HepG2 (cell line): Measurements from ENCODE around the gene FASTKD3. TPM values are rescaled to one million over a fixed set of nuclear protein-coding genes. Genes with fewer than 3 reads are reported as not detected.

ENCODE experiments used
- ATAC-seq: fragments of 200-7000 bp; cut with Tn5 transposase; 3 replicates; pipeline ENCODE4 v1.9.1; 2020; ENCODE audit warnings: mild to moderate bottlenecking, moderate library complexity
- BruUV-seq: library from RNA; stranded (reverse); fragments of 400-500 nt; replicated peaks from 2 replicates; lab custom pipeline; 2021; lab: Mats Ljungman, UMichigan
- CTCF ChIA-PET: fragments of 300-600 bp; formaldehyde crosslinking; extraction: SDS; loops from one replicate; lab custom pipeline; 2021; ENCODE audit warnings: low total read pairs, inconsistent platforms, low intra/inter-chr PET ratio; lab: Yijun Ruan, JAX
- POLR2A ChIA-PET: fragments of 350-600 bp; sonication (Branson Sonifier 250); formaldehyde crosslinking; loops from one replicate; lab custom pipeline; 2020; ENCODE audit warnings: antibody characterized with exemption, inconsistent platforms; lab: Yijun Ruan, JAX
- DNase-seq: peaks from one replicate; pipeline ENCODE4 v3.0.0-alpha.2; 2015; ENCODE audit warnings: low spot score
- FAIRE-seq: peaks from 3 replicates; lab custom pipeline; 2011; peaks lifted over from hg19 to GRCh38; lab: Jason Lieb, UNC
- H2AFZ ChIP-seq: one replicate; pipeline ENCODE4 v1.6.1; 2011; ENCODE audit warnings: low read length, inconsistent platforms
- H3K27ac ChIP-seq: fragments of 300-600 bp; 3 replicates; pipeline ENCODE4 v1.8.0; 2011; ENCODE audit warnings: mixed run types, mild to moderate bottlenecking, mixed read lengths, low read length, inconsistent platforms; ENCODE audit not compliant: insufficient read depth; ENCODE audit errors: extremely low read length
- H3K27me3 ChIP-seq, 2 experiments: fragments of 200-600 bp in 1 of 2; 2 replicates in 1 of 2; 3 replicates in 1 of 2; pipeline versions ENCODE4 v1.6.0 to v1.8.0; 2011; ENCODE audit warnings: low read length in 2 of 2, mild to moderate bottlenecking in 2 of 2, moderate library complexity in 2 of 2, inconsistent platforms in 1 of 2; ENCODE audit not compliant: insufficient read depth in 2 of 2, control insufficient read depth in 1 of 2
- H3K36me3 ChIP-seq, 2 experiments: fragments of 200-600 bp in 1 of 2; replicated peaks in 1 of 2; 2 replicates in 1 of 2; 3 replicates in 1 of 2; pipeline versions ENCODE4 v1.5.1 to v1.8.0; 2011; ENCODE audit warnings: low read length in 2 of 2, inconsistent platforms in 1 of 2; ENCODE audit not compliant: insufficient read depth in 2 of 2, control insufficient read depth in 1 of 2
- H3K4me1 ChIP-seq: 2 replicates; pipeline ENCODE4 v1.5.1; 2012; ENCODE audit warnings: low read length, inconsistent platforms; ENCODE audit not compliant: insufficient read depth
- H3K4me2 ChIP-seq: 2 replicates; pipeline ENCODE4 v1.6.0; 2011; ENCODE audit warnings: low read depth, low read length, inconsistent platforms
- H3K4me3 ChIP-seq, 3 experiments: fragments of 200-600 bp in 1 of 3; sonication (generic), shearing (Covaris generic) in 1 of 3; replicated peaks in 1 of 3; 2 replicates each; pipeline ENCODE4 v1.5.1; 2011 to 2016; ENCODE audit warnings: low read length in 3 of 3, inconsistent platforms in 2 of 3, low read depth in 2 of 3, mild to moderate bottlenecking in 2 of 3, control low read depth in 1 of 3, mixed read lengths in 1 of 3; ENCODE audit not compliant: insufficient read depth in 1 of 3
- H3K79me2 ChIP-seq: one replicate; pipeline ENCODE4 v1.6.1; 2011; ENCODE audit warnings: low read length, inconsistent platforms; ENCODE audit not compliant: insufficient read depth
- H3K9ac ChIP-seq: 2 replicates; pipeline ENCODE4 v1.6.0; 2011; ENCODE audit warnings: mild to moderate bottlenecking, low read depth, low read length, inconsistent platforms; ENCODE audit not compliant: insufficient read depth
- H3K9me3 ChIP-seq: 2 replicates; pipeline ENCODE4 v1.5.1; 2012; ENCODE audit warnings: mild to moderate bottlenecking, low read length
- H4K20me1 ChIP-seq: 2 replicates; pipeline ENCODE4 v1.6.0; 2011; ENCODE audit warnings: inconsistent platforms, mild to moderate bottlenecking, low read length, moderate library complexity; ENCODE audit not compliant: insufficient read depth
- FOSL1 ChIP-seq: sonication (generic); formaldehyde crosslinking; IDR thresholded peaks from 2 replicates; pipeline ENCODE4 v1.9.0; 2021; ENCODE audit warnings: missing genetic modification reagents, borderline replicate concordance
- HMGA1 ChIP-seq: sonication (generic); formaldehyde crosslinking; conservative IDR thresholded peaks from 2 replicates; pipeline ENCODE4 v1.4.0; 2020; ENCODE audit warnings: missing genetic modification reagents
- HOXA3 ChIP-seq: sonication (generic); formaldehyde crosslinking; IDR thresholded peaks from 2 replicates; pipeline ENCODE4 v1.5.0; 2020; ENCODE audit warnings: missing genetic modification reagents
- KDM2A ChIP-seq: sonication (generic); formaldehyde crosslinking; IDR thresholded peaks from 2 replicates; pipeline ENCODE4 v1.4.0; 2020; ENCODE audit warnings: low read depth, missing genetic modification reagents, borderline replicate concordance
- ZNF253 ChIP-seq: sonication (generic); formaldehyde crosslinking; IDR thresholded peaks from 2 replicates; pipeline ENCODE4 v1.8.0; 2022; ENCODE audit warnings: mild to moderate bottlenecking, missing genetic modification reagents, borderline replicate concordance
- WGBS: methylation state at CpG from one replicate; pipeline ENCODE4 v1.1.6; 2017; ENCODE audit warnings: low lambda C conversion rate; 5-methylcytosine and 5-hydroxymethylcytosine counted together
- in situ Hi-C: cut with HindIII; loops from 2 replicates; pipeline ENCODE4 v1.10.0; 2017; ENCODE audit warnings: low pct_unique_long_range_greater_than_20kb; ENCODE audit not compliant: extremely low pct_ligation_motif_present
- intact Hi-C: fragments of 100-400 bp; cut with micrococcal nuclease; formaldehyde crosslinking; loops from one replicate; pipeline ENCODE4 v1.10.0; 2022; ENCODE audit not compliant: unreplicated experiment
- polyA plus RNA-seq, 8 experiments: library from polyadenylated mRNA; depleted of rRNA in 3 of 8; stranded (reverse) in 7 of 8; unstranded in 1 of 8; fragments of >200 nt; fragmentation: Illumina TruSeq in 4 of 8; extraction: Trizol in 4 of 8; gene quantifications; 2 replicates each; pipeline versions ENCODE4 v1.2.1 to v1.2.3, GENCODE V29; 2011 to 2016; ENCODE audit warnings: low read depth in 4 of 8, missing spikeins in 1 of 8, mixed read lengths in 1 of 8; ENCODE audit not compliant: insufficient read depth in 1 of 8
- total RNA-seq, 5 experiments: library from RNA; depleted of rRNA; stranded (reverse); fragments of >200 nt; fragmentation: Illumina TruSeq; extraction: Trizol; gene quantifications; 2 replicates each; pipeline ENCODE4 v1.2.3, GENCODE V29; 2016; ENCODE audit warnings: low read depth in 1 of 5
- TF ChIP-seq, protein P1 (sequence below): sonication (generic); formaldehyde crosslinking; IDR thresholded peaks from 2 replicates; pipeline ENCODE4 v1.4.0; 2020; ENCODE audit warnings: mild to moderate bottlenecking, missing genetic modification reagents

FASTKD3 gene
- total and polyA plus RNA-seq, 2 of the 13 experiments (the other 11 are each of a cell fraction or from before 2014, with no cell fraction given), result 6.9 to 17.8 TPM

DNA sequence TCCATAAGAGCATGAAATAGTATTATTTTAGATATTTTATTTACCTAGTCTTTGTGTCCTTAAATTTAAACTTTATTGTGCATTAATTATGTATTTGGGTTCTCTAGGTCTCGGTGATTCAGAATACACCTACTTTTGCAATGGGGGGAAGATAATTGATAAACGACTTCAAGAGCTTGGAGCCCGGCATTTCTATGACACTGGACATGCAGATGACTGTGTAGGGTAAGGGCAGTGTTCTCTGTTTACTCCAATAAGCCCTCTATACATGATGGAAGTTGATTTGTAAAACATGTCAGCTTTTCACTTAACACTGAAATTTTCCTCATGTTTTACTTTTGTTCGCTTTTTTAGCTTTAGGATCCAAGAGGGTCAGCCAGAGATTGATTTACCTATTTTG is 6.3 kb upstream of the FASTKD3 start (continued):
- no peak for TF ChIP-seq HMGA1 (CRISPR knock-in tag)
- TF ChIP-seq, protein P1, sequence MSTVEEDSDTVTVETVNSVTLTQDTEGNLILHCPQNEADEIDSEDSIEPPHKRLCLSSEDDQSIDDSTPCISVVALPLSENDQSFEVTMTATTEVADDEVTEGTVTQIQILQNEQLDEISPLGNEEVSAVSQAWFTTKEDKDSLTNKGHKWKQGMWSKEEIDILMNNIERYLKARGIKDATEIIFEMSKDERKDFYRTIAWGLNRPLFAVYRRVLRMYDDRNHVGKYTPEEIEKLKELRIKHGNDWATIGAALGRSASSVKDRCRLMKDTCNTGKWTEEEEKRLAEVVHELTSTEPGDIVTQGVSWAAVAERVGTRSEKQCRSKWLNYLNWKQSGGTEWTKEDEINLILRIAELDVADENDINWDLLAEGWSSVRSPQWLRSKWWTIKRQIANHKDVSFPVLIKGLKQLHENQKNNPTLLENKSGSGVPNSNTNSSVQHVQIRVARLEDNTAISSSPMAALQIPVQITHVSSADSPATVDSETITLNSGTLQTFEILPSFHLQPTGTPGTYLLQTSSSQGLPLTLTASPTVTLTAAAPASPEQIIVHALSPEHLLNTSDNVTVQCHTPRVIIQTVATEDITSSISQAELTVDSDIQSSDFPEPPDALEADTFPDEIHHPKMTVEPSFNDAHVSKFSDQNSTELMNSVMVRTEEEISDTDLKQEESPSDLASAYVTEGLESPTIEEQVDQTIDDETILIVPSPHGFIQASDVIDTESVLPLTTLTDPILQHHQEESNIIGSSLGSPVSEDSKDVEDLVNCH (CRISPR knock-in tag), result no peak
- TF ChIP-seq KDM2A (CRISPR knock-in tag), result no peak
- no peak for TF ChIP-seq HOXA3 (CRISPR knock-in tag)
- TF ChIP-seq FOSL1 (CRISPR knock-in tag), result no peak

- 100% methylated on average over 2 of the region's 2 CpGs for WGBS
- H4K20me1 ChIP-seq, result peaks cover 14% of the 10 kb centered on the region; the same call in 1 of the 2 replicates
- peaks cover 7 to 53% of the 10 kb centered on the region in 2 experiments for H3K36me3 ChIP-seq
- DNase-seq, result no peak
- no peak overlapping the region for H3K4me3 ChIP-seq
- POLR2A ChIA-PET, result no interaction called here
- intact Hi-C loops (loop anchor here (5.0 kb wide), 1 partner anchor 1242 kb away; the partner anchor contains the start of genes NSUN2 and SRD5A1), in situ Hi-C loops (no loop called here)
- no peaks in the 10 kb centered on the region for H3K9me3 ChIP-seq
- TF ChIP-seq ZNF253 (CRISPR knock-in tag), result no peak
- no peak overlapping the region for H3K4me2 ChIP-seq
- CTCF ChIA-PET, result no interaction called here
- H2AFZ ChIP-seq, result no peak overlapping the region
- no peaks in the 10 kb centered on the region; a peak in 1 of 5 replicates for H3K27me3 ChIP-seq
- FAIRE-seq, result no peak
- no TSS peak for BruUV-seq
- peaks cover 76% of the 10 kb centered on the region for H3K79me2 ChIP-seq
- ATAC-seq, result no peak
- peaks cover 67% of the 10 kb centered on the region for H3K4me1 ChIP-seq
- no peak overlapping the region for H3K27ac ChIP-seq
- no peak overlapping the region for H3K9ac ChIP-seq
Measured at GRCh38 chr5:7874639-7875038, 5.8 kb upstream of the FASTKD3 start.
